NCI-H2196 treated with DMSO at 0.1 percent for 48 hours (cell line): Measurements from ENCODE around the gene AFF1.
"Not testable (repeated sequence)": the region's sequence is repeated elsewhere in the genome, so short reads cannot be mapped to it uniquely, and the experiment has no call there.

Experiments
- DNase-seq: peaks from one replicate; lab custom pipeline; 2025; ENCODE audit not compliant: unreplicated experiment; lab: John Stamatoyannopoulos, UW

The AFF1 gene

DNA sequence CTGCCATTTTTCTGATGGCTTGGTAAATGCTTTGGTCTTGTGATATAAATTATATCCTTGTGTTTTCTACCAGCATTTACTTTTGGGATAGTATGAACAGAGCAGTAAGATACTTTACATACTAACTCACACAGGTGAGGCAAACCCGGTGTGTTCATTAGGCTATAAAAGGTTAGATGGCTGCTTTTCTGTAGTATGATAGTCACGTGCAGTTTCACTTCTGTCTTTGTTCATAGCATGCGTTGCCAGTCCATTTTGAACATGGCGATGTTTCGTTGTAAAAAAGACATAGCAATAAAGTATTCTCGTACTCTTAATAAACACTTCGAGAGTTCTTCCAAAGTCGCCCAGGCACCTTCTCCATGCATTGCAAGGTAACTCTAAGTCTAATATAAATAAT lies 197.2 kb downstream of the AFF1 start:
- no peak for DNase-seq

DNA sequence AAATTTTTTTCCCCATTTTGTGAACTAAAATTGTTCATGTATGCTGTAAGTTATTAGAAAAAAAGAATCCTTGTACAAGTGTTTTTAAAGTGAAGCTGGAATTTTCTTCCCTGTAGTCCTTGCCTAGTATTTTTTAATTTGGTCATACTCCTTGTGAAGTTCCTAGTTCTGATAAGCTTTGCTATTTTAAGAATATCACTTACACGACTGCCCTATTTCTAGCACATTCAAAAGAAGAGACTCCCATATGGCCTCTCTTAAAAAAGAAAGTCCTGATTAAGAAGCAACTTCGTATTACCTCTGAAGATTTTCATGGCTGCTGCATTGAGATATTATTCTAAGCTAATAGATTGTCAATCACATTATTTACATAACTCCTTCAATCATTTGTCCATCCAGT lies 198.4 kb downstream of the AFF1 start:
- DNase-seq = no peak

GRCh38 chr4:87134122-87134521 lies 199.3 kb downstream of the AFF1 start:
- no peak for DNase-seq

DNA sequence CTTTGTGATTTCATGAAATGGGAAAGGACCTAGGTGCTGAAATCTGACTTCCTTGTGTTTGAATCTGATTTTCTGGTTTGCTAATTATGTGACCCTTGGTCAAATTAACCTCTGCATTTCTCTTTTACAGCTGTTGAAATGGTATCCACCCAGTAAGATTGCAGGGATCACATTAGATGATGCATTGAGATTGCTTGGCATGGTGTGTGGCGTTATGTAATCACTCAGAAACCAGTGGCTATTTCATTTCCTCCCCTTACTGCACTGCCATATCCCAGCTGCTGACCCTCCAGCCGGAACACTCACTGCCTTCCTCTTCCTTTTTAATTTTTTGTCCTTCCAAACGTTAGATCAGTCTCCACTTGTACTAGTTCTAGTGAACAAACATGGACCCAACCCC lies 206.6 kb downstream of the AFF1 start:
- DNase-seq = no peak

GRCh38 chr4:87144356-87144755 lies 209.5 kb downstream of the AFF1 start:
- DNase-seq = no peak

DNA sequence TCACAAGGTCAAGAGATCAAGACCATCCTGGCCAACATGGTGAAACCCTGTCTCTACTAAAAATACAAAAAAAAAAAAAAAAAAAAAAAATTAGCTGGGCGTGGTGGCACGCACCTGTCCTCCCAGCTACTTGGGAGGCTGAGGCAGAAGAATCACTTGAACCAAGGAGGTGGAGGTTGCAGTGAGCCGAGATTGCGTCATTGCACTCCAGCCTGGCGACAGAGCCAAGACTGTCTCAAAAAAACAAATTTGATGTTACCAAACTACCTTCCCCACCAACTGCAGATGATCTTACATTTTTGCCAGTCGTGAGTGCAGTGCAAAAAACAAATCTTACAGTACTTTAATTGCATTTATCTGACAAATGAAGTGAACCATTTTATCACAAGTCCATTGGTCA lies 211.1 kb downstream of the AFF1 start:
- DNase-seq = not testable (repeated sequence)

- DNase-seq = no peak
Measured at GRCh38 chr4:87147116-87147515, 212.3 kb downstream of the AFF1 start.

DNA sequence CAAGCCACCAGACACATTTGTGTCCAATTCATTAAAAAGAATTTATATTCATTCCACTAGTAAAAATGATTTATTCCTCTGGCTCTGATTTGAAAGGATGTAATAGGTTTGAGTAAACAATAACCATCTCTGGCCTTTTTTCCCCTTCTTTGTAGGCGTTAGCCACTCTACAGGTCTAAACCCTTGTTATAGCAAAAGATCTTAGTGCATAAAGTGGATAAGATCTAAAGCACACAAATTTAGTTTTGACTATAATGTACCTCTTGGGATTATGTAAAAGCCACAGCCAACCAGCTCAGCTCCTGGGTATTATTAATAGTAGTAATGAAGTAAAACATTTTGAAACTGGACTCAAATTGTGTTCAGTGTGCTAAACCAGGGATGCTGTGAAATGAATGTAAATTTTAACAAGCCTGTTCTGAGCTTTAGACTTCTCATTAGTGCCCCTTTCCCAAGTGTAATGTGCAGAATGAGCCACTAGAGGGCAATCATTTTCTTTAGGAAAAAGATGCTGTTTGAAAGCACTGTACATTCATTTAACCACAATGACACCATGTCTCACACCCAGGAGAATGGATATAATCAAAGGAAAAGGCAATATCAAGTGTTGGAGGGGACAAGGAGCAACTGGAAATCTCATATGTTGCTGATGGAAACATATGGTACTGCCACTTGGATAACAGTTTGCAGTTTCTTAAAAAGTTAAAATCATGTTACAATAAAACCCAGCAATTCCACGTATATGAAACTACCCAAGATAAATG lies 215.9 kb downstream of the AFF1 start:
- peak; percentile 21 for DNase-seq

- no peak for DNase-seq
Measured at GRCh38 chr4:87151730-87152129, 216.9 kb downstream of the AFF1 start.

- no peak for DNase-seq
Measured at GRCh38 chr4:87152310-87153041, 217.7 kb downstream of the AFF1 start.

- DNase-seq = no peak
Measured at GRCh38 chr4:87153078-87153870, 218.5 kb downstream of the AFF1 start.

- no peak for DNase-seq
Measured at GRCh38 chr4:87165892-87166291, 231.1 kb downstream of the AFF1 start.

DNA sequence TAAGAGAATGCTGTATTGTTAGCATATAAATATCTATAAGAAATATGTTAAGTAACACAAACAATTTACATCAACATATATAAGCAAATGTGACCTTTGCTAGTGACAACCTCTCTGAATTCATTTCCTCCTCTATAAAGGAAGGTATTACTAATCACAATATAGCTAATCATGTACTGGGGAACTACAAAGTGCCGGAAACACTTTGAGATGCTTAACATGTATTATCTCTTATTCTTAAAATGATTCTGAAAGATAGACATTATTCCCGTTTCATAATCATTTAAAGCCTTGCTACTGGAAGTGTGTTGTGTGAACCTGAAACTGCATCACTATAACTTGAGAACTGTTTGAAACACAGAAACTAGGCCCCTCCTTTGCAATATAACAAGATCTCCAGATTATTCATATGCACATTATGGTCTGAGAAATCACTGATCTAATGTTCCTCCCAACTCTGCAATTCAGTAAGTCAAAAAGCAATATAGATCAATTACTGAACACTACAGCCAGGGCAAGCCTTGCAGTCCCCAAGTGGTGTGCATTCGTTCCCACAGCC lies 231.6 kb downstream of the AFF1 start:
- no peak for DNase-seq

DNA sequence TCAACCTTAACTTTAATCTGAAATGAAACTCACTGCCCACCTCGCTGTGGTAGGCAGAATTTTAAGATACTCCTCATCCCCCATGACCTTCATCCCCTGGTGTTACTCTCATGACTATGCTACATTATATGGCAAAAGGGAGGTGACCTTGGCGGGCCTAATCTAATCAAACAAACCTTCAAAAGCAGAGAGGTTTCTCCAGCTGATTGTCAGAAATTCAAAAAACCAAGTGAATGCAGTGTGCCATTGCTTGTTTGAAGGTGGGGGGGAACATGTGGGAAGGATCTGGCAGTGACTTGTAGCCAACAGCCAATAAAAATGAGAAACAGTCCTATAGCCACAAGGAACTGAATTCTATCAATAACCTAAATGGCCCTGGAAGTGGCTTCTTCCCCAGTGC lies 237.1 kb downstream of the AFF1 start:
- DNase-seq = no peak

GRCh38 chr4:87174672-87175071 lies 239.9 kb downstream of the AFF1 start:
- no peak for DNase-seq

DNA sequence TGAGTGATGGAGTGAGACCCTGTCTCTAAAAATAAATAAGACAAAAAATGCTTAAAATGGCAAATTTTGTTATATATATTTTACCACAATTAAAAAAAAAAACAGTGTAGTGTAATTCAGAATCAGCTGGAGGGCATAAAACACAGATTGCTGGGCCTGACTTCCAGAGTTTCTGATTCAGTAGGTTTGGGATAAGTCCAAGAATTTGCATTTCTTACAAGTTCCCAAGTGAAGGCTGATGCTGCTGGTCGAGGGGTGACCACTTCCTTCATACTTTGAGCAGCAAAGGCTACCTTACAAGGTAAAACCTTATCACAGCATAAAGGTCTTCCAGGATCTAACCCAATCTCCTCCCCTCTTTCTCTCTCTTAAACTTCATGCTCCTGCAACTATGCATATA lies 244.9 kb downstream of the AFF1 start:
- DNase-seq = no peak

- DNase-seq = no peak
Measured at GRCh38 chr4:87180767-87181166, 246.0 kb downstream of the AFF1 start.

GRCh38 chr4:87185146-87185870 lies 250.5 kb downstream of the AFF1 start:
- no peak for DNase-seq

GRCh38 chr4:87188048-87188447 lies 253.2 kb downstream of the AFF1 start:
- no peak for DNase-seq

GRCh38 chr4:87188932-87189331 lies 254.1 kb downstream of the AFF1 start:
- DNase-seq = no peak
